Fibroblast of the aortic adventitia (primary cell): Measurements from ENCODE around the gene FPR3. TPM values are rescaled to one million over a fixed set of nuclear protein-coding genes. Genes with fewer than 3 reads are reported as not detected.

Experiments used
- DNase-seq: peaks from one replicate; pipeline ENCODE4 v3.0.0-alpha.2; 2010; ENCODE audit warnings: low read depth
- H3K4me3 ChIP-seq: 2 replicates; pipeline ENCODE4 v1.5.1; 2011; ENCODE audit warnings: low read depth, mild to moderate bottlenecking, control low read depth, low read length, moderate library complexity
- total RNA-seq: library from RNA; depleted of rRNA; stranded (reverse); fragments of >200 nt; gene quantifications from 2 replicates; pipeline ENCODE4 v1.2.3, GENCODE V29; 2012; ENCODE audit warnings: low replicate concordance
- TF ChIP-seq, protein P1 (sequence below): IDR thresholded peaks from 2 replicates; pipeline ENCODE4 v1.5.1; 2011; ENCODE audit warnings: mild to moderate bottlenecking, low read length, control low read depth, inconsistent platforms; ENCODE audit not compliant: insufficient read depth

FPR3 gene
- total RNA-seq, 1 donor: not detected

DNA sequence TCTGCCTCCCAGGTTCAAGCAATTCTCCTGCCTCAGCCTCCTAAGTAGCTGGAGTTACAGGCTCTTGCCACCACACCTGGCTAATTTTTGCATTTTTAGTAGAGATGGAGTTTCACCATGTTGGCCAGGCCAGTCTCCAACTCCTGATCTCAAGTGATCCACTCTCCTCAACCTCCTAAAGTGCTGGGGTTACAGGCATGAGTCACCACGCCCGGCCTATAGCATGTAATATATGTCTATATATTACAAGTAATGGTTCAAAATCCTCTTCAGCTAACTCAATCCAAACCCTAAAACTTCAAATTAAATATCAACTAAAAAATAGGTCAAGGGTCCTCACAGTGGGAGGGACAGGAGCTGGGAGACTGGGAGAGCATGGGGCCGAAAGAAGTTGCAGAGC, 28.0 kb downstream of the FPR3 start:
- TF ChIP-seq, protein P1, sequence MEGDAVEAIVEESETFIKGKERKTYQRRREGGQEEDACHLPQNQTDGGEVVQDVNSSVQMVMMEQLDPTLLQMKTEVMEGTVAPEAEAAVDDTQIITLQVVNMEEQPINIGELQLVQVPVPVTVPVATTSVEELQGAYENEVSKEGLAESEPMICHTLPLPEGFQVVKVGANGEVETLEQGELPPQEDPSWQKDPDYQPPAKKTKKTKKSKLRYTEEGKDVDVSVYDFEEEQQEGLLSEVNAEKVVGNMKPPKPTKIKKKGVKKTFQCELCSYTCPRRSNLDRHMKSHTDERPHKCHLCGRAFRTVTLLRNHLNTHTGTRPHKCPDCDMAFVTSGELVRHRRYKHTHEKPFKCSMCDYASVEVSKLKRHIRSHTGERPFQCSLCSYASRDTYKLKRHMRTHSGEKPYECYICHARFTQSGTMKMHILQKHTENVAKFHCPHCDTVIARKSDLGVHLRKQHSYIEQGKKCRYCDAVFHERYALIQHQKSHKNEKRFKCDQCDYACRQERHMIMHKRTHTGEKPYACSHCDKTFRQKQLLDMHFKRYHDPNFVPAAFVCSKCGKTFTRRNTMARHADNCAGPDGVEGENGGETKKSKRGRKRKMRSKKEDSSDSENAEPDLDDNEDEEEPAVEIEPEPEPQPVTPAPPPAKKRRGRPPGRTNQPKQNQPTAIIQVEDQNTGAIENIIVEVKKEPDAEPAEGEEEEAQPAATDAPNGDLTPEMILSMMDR: no peak
- no peak overlapping the region for H3K4me3 ChIP-seq
- no peak for DNase-seq

- DNase-seq: no peak
- TF ChIP-seq, protein P1: no peak
Measured at GRCh38 chr19:51824281-51825005, 29.5 kb downstream of the FPR3 start.

DNA sequence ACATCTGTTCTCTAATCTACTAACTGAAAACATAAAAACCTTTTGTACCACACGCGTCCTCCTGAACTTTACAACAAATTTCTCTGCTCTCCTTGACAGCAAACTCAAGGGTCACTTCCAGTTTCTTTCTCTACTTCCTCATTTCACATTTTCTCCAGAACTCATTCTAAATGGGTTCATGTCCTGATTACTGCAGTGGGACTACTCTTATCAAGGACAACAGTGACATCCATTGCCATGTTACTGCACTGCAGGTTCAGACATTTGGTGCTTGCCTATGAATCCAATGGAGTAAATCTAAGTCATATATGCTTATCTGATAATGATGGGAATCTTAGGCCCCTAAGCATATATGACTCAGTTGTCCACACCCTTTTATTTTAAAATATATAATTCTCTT, 35.3 kb downstream of the FPR3 start:
- peak; percentile 14 for DNase-seq
- H3K4me3 ChIP-seq: no peak overlapping the region
- TF ChIP-seq, protein P1: peak; percentile 21

More at GRCh38 chr19:51824281-51825005, 29.5 kb downstream of the FPR3 start:
- H3K4me3 ChIP-seq: no peak overlapping the region

GRCh38 chr19:51837145-51837544, 42.2 kb downstream of the FPR3 start:
- no peak overlapping the region for H3K4me3 ChIP-seq
- TF ChIP-seq, protein P1: no peak
- DNase-seq: no peak

DNA sequence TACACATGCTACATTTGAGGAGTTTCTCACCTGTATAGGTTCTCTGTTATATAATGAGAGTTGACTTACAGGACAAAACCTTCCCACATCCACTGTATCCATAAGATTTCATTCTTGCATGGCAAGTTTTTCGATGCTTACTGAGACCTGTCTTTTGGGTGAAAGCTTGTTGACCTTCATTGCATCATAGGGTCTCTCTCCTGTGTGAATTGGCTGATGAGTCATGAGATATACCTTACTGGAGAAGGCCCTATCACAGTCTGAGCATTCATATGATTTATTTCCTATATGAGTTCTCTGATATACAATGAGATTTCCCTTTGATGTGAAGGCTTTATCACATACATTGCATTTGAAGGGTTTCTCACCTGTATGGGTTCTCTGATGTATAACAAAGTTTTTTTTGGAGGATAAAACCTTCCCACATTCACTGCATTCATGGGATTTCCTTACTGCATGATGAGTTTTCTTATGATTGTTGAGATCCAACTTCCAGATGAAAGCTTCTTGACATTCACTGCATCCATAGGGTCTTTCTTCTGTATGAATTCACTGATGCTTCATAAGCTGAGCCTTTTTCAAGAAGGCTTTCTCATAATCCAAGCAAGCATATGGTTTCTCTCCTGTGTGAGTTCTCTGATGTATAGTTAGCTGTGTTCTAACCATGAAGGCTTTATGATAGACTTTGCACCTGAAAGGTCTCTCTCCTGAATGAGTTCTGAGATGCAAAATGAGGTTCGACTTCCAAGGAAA, 67.1 kb downstream of the FPR3 start:
- no peak overlapping the region for H3K4me3 ChIP-seq
- DNase-seq: no peak
- TF ChIP-seq, protein P1: no peak

GRCh38 chr19:51873097-51873496, 78.1 kb downstream of the FPR3 start:
- no peak overlapping the region for H3K4me3 ChIP-seq
- TF ChIP-seq, protein P1: no peak
- no peak for DNase-seq

Other genes with a start within 250 kb of the FPR3 start
- gene ZNF175, start 223.9 kb upstream of the FPR3 start, total RNA-seq: 7.9 and 12.9 TPM in 2 replicates
- gene SIGLEC5, start 164.8 kb upstream of the FPR3 start, total RNA-seq: not detected in 2 replicates
- gene SIGLEC14, start 148.3 kb upstream of the FPR3 start, total RNA-seq: not detected in 2 replicates
- gene SPACA6, start 101.8 kb upstream of the FPR3 start, total RNA-seq: 5.3 and 8.5 TPM in 2 replicates
- gene HAS1, start 71.2 kb upstream of the FPR3 start, total RNA-seq: 0.09 and 0.49 TPM in 2 replicates
- gene FPR1, start 43.3 kb upstream of the FPR3 start, total RNA-seq: not detected in 2 replicates
- gene FPR2, start 34.0 kb upstream of the FPR3 start, total RNA-seq: not detected in 2 replicates
- gene ZNF577, start 92.8 kb downstream of the FPR3 start, total RNA-seq: 6.7 and 8.9 TPM in 2 replicates
- 8.0 and 9.9 TPM in 2 replicates for gene ZNF649, start 109.9 kb downstream of the FPR3 start, total RNA-seq
- gene ZNF613, start 132.3 kb downstream of the FPR3 start, total RNA-seq: 0.16 and 7.8 TPM in 2 replicates
- gene ZNF350, start 191.7 kb downstream of the FPR3 start, total RNA-seq: 9.1 and 14.6 TPM in 2 replicates
- 8.8 and 10.8 TPM in 2 replicates for gene ZNF615, start 213.1 kb downstream of the FPR3 start, total RNA-seq
- gene ZNF614, start 233.2 kb downstream of the FPR3 start, total RNA-seq: 4.3 and 9.9 TPM in 2 replicates